MM.1S (cell line): Measurements from ENCODE around the gene ANKEF1.
A peak's percentile ranks its signal among the peaks of the same experiment; 100 is the strongest.
"Not testable (repeated sequence)": the region's sequence is repeated elsewhere in the genome, so short reads cannot be mapped to it uniquely, and the experiment has no call there.

Source experiments
- DNase-seq: peaks from one replicate; pipeline ENCODE4 v3.0.0-alpha.2; 2015
- H2AFZ ChIP-seq: fragments of 300-600 bp; sonication (generic); 2 replicates; pipeline ENCODE4 v1.6.0; 2016; ENCODE audit warnings: antibody characterized with exemption, low read length
- H3F3A ChIP-seq: fragments of 300-600 bp; sonication (generic); 2 replicates; pipeline ENCODE4 v1.6.1; 2016; ENCODE audit warnings: mild to moderate bottlenecking, antibody characterized with exemption, low read length, moderate library complexity, mixed read lengths; ENCODE audit not compliant: insufficient read depth
- H3K27ac ChIP-seq: fragments of 300-600 bp; sonication (generic); 2 replicates; pipeline ENCODE4 v1.5.1; 2016; ENCODE audit warnings: mild to moderate bottlenecking, low read length
- H3K27me3 ChIP-seq: fragments of 300-600 bp; sonication (generic); replicated peaks from 2 replicates; pipeline ENCODE4 v1.6.0; 2016; ENCODE audit warnings: low read length; ENCODE audit not compliant: insufficient read depth
- H3K36me3 ChIP-seq: fragments of 300-600 bp; sonication (generic); replicated peaks from 2 replicates; pipeline ENCODE4 v1.6.1; 2016; ENCODE audit warnings: mild to moderate bottlenecking, low read length, mixed read lengths; ENCODE audit not compliant: insufficient read depth
- H3K4me1 ChIP-seq: fragments of 300-600 bp; sonication (generic); 2 replicates; pipeline ENCODE4 v1.6.1; 2016; ENCODE audit warnings: low read length, mixed read lengths
- H3K4me2 ChIP-seq: fragments of 300-600 bp; sonication (generic); 2 replicates; pipeline ENCODE4 v1.6.0; 2016; ENCODE audit warnings: low read depth, low read length
- H3K4me3 ChIP-seq: fragments of 300-600 bp; sonication (generic); 2 replicates; pipeline ENCODE4 v1.5.1; 2016; ENCODE audit warnings: low read length, mixed read lengths
- H3K79me2 ChIP-seq: fragments of 300-600 bp; sonication (generic); 2 replicates; pipeline ENCODE4 v1.6.1; 2016; ENCODE audit warnings: mixed run types, low read length, mixed read lengths
- H3K9ac ChIP-seq: fragments of 300-600 bp; sonication (generic); 2 replicates; pipeline ENCODE4 v1.6.1; 2016; ENCODE audit warnings: low read length, mixed read lengths
- H3K9me2 ChIP-seq: fragments of 300-600 bp; sonication (generic); replicated peaks from 2 replicates; pipeline ENCODE4 v1.6.1; 2016; ENCODE audit warnings: mild to moderate bottlenecking, low read length, mixed read lengths; ENCODE audit not compliant: insufficient read depth
- H3K9me3 ChIP-seq: fragments of 300-600 bp; sonication (generic); replicated peaks from 2 replicates; pipeline ENCODE4 v1.6.1; 2016; ENCODE audit warnings: mild to moderate bottlenecking, low read length, mixed read lengths; ENCODE audit not compliant: insufficient read depth
- H4K20me1 ChIP-seq: fragments of 300-600 bp; sonication (generic); 2 replicates; pipeline ENCODE4 v1.6.1; 2016; ENCODE audit warnings: mild to moderate bottlenecking, low read length, moderate library complexity, mixed read lengths; ENCODE audit not compliant: insufficient read depth
- CTCF ChIP-seq: fragments of 300-600 bp; sonication (generic); IDR thresholded peaks from 2 replicates; pipeline ENCODE4 v1.5.1; 2016; ENCODE audit warnings: antibody characterized with exemption, low read length, mixed read lengths
- EZH2 ChIP-seq: fragments of 300-600 bp; sonication (generic); optimal IDR thresholded peaks from 2 replicates; pipeline ENCODE3; 2017; ENCODE audit warnings: low read depth, mild to moderate bottlenecking, antibody characterized with exemption, low read length, mixed read lengths
- EZH2phosphoT487 ChIP-seq: fragments of 300-600 bp; sonication (generic); IDR thresholded peaks from 2 replicates; pipeline ENCODE4 v1.6.1; 2018; ENCODE audit warnings: antibody characterized with exemption, low read length

Gene ANKEF1

GRCh38 chr20:10032269-10032668 lies 2.5 kb upstream of the ANKEF1 start:
- not testable (repeated sequence) for H2AFZ ChIP-seq, H3K36me3 ChIP-seq, DNase-seq, H3K27ac ChIP-seq, H3K4me3 ChIP-seq, H3K9me2 ChIP-seq, H3K27me3 ChIP-seq, H3K4me2 ChIP-seq, H4K20me1 ChIP-seq, H3K9ac ChIP-seq, H3K9me3 ChIP-seq, H3K4me1 ChIP-seq, H3F3A ChIP-seq
- H3K79me2 ChIP-seq: peaks cover 13% of the 10 kb centered on the region; the same call in 1 of the 2 replicates

- Histone ChIP-seq H3K79me2 (peaks cover 13% of the 10 kb centered on the region; the same call in 1 of the 2 replicates), H3K4me3 (no peak overlapping the region), H4K20me1 (no peaks in the 10 kb centered on the region), H3K9me2 (no peaks in the 10 kb centered on the region), H2AFZ (no peak overlapping the region), H3K9ac (no peak overlapping the region), H3K27me3 (no peaks in the 10 kb centered on the region), H3K4me1 (peaks cover 8% of the 10 kb centered on the region; the same call in 1 of the 2 replicates), H3K27ac (no peak overlapping the region), H3F3A (no peaks in the 10 kb centered on the region), H3K9me3 (no peaks in the 10 kb centered on the region), H3K4me2 (peak overlapping the region; percentile 43; the same call in 1 of the 2 replicates), H3K36me3 (no peaks in the 10 kb centered on the region)
- no peak for TF ChIP-seq CTCF
- TF ChIP-seq EZH2phosphoT487: no peak
- no peak for DNase-seq
These were observed 709 bp upstream of the ANKEF1 start for GRCh38 chr20:10033905-10034650.

GRCh38 chr20:10036321-10036720 lies 1.5 kb downstream of the ANKEF1 start:
- H4K20me1 ChIP-seq, H3F3A ChIP-seq, H3K27ac ChIP-seq, H3K4me3 ChIP-seq, H2AFZ ChIP-seq, H3K27me3 ChIP-seq, H3K4me2 ChIP-seq, H3K9me3 ChIP-seq, H3K9ac ChIP-seq, H3K9me2 ChIP-seq, H3K36me3 ChIP-seq, DNase-seq: not testable (repeated sequence)
- peaks cover 28% of the 10 kb centered on the region for H3K4me1 ChIP-seq
- peaks cover 13% of the 10 kb centered on the region; the same call in 1 of the 2 replicates for H3K79me2 ChIP-seq

- Histone ChIP-seq H3K9ac (no peak overlapping the region), H3K36me3 (no peaks in the 10 kb centered on the region), H2AFZ (no peak overlapping the region), H3F3A (peaks cover 8% of the 10 kb centered on the region), H3K9me3 (no peaks in the 10 kb centered on the region), H3K4me2 (peak overlapping the region; percentile 46; the same call in 1 of the 2 replicates), H3K27ac (peak overlapping the region; percentile 23; the same call in 1 of the 2 replicates), H3K9me2 (no peaks in the 10 kb centered on the region), H3K4me3 (no peak overlapping the region), H4K20me1 (no peaks in the 10 kb centered on the region), H3K27me3 (no peaks in the 10 kb centered on the region), H3K4me1 (peaks cover 38% of the 10 kb centered on the region), H3K79me2 (peaks cover 10% of the 10 kb centered on the region; the same call in 1 of the 2 replicates)
- DNase-seq: peak; percentile 50
- no peak for TF ChIP-seq CTCF
- TF ChIP-seq EZH2phosphoT487: no peak
- TF ChIP-seq EZH2: no peak
These were observed 5.5 kb downstream of the ANKEF1 start for GRCh38 chr20:10040070-10040975.
